GM12891 (cell line): Measurements from ENCODE around the gene CLDN3.

Experiments used
- PAX5 ChIP-seq: IDR thresholded peaks from 2 replicates; pipeline ENCODE4 v1.6.1; 2011; ENCODE audit warnings: low read length, moderate library complexity, mild to moderate bottlenecking; ENCODE audit not compliant: insufficient read depth, severe bottlenecking
- POLR2A ChIP-seq: IDR thresholded peaks from 2 replicates; pipeline ENCODE4 v1.6.1; 2011; ENCODE audit warnings: low read depth, low read length, control low read depth
- POLR2AphosphoS5 ChIP-seq: IDR thresholded peaks from 2 replicates; pipeline ENCODE4 v1.6.1; 2011; ENCODE audit warnings: low read depth, low read length, control low read depth
- SPI1 ChIP-seq: IDR thresholded peaks from 2 replicates; pipeline ENCODE4 v1.6.1; 2011; ENCODE audit warnings: low read depth, low read length, control low read depth

DNA sequence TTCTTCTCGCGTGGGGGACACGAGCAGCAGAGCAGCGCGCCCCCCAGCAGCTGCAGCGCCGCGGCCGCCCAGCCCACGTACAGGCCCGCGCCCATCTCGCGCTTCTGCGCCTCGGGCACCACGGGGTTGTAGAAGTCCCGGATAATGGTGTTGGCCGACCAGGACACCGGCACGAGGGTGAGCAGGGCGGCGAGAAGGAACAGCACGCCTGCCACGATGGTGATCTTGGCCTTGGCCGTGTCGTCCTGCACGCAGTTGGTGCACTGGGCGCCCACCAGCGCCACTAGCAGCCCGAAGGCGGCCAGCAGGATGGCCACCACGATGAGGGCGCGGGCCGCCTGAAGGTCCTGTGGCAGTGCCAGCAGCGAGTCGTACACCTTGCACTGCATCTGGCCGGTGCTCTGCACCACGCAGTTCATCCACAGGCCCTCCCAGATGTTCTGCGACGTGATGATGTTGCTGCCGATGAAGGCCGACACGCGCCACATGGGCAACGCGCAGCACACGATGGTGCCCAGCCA, 529 bp downstream of the CLDN3 start:
- TF ChIP-seq POLR2AphosphoS5, result no peak
- no peak for TF ChIP-seq SPI1
- TF ChIP-seq POLR2A, result no peak
- TF ChIP-seq PAX5, result no peak
